H1 (cell line): ENCODE data around the gene TASP1. TPM values are rescaled to one million over a fixed set of nuclear protein-coding genes. Genes with fewer than 3 reads are reported as not detected.
A peak's percentile ranks its signal among the peaks of the same experiment; 100 is the strongest.

Experiments used
- CTCF ChIA-PET: fragments of 300-600 bp; sonication (Branson Sonifier 250); formaldehyde crosslinking; loops from one replicate; lab custom pipeline; 2021; ENCODE audit not compliant: partially characterized antibody; lab: Charles Lee
- POLR2A ChIA-PET: fragments of 300-600 bp; sonication (Branson Sonifier 250); formaldehyde crosslinking; loops from one replicate; lab custom pipeline; 2021; ENCODE audit warnings: inconsistent platforms; ENCODE audit not compliant: partially characterized antibody; lab: Charles Lee
- DNase-seq, 2 experiments: peaks; one replicate each; pipeline versions ENCODE4 v3.0.0 to v3.0.0-alpha.2; 2010 to 2022; ENCODE audit warnings: low spot score in 2 of 2, low read depth in 1 of 2, mixed read lengths in 1 of 2
- FAIRE-seq: peaks from 2 replicates; lab custom pipeline; 2011; peaks lifted over from hg19 to GRCh38; lab: Jason Lieb, UNC
- H2AFZ ChIP-seq: 2 replicates; pipeline ENCODE4 v1.8.1; 2012; ENCODE audit warnings: low read length, inconsistent platforms
- H2AK5ac ChIP-seq: 2 replicates; pipeline ENCODE4 v1.6.1; 2013; ENCODE audit warnings: low read depth, low read length
- H2BK120ac ChIP-seq: replicated peaks from 2 replicates; pipeline ENCODE3; 2013; ENCODE audit warnings: low read depth, low read length, inconsistent platforms
- H2BK12ac ChIP-seq: 2 replicates; pipeline ENCODE4 v1.6.1; 2013; ENCODE audit warnings: low read depth, low read length
- H2BK15ac ChIP-seq: 2 replicates; pipeline ENCODE4 v1.6.1; 2013; ENCODE audit warnings: low read length
- H2BK20ac ChIP-seq: 2 replicates; pipeline ENCODE4 v1.6.1; 2013; ENCODE audit warnings: low read length
- H2BK5ac ChIP-seq: 2 replicates; pipeline ENCODE4 v1.6.1; 2013; ENCODE audit warnings: low read depth, low read length
- H3K14ac ChIP-seq: 2 replicates; pipeline ENCODE4 v1.6.1; 2013; ENCODE audit warnings: inconsistent platforms; ENCODE audit not compliant: insufficient read length
- H3K18ac ChIP-seq: 2 replicates; pipeline ENCODE4 v1.6.1; 2013; ENCODE audit warnings: low read length; ENCODE audit errors: extremely low read depth
- H3K23ac ChIP-seq: 2 replicates; pipeline ENCODE4 v1.6.1; 2013; ENCODE audit warnings: inconsistent platforms; ENCODE audit not compliant: insufficient read length
- H3K23me2 ChIP-seq: 2 replicates; pipeline ENCODE4 v1.6.1; 2013; ENCODE audit warnings: low read depth, low read length
- H3K27ac ChIP-seq: 2 replicates; pipeline ENCODE4 v1.6.1; 2011; ENCODE audit warnings: low read depth, low read length, inconsistent platforms
- H3K27me3 ChIP-seq, 4 experiments: replicated peaks in 1 of 4; 1 replicate in 1 of 4; 2 replicates in 3 of 4; pipeline versions ENCODE4 v1.6.1 to v1.8.1; 2011 to 2013; ENCODE audit warnings: low read length in 3 of 4, mild to moderate bottlenecking in 3 of 4, inconsistent platforms in 2 of 4, mixed read lengths in 2 of 4, moderate library complexity in 1 of 4; ENCODE audit not compliant: control insufficient read depth in 3 of 4, insufficient read depth in 3 of 4; ENCODE audit errors: extremely low read depth in 1 of 4
- H3K36me3 ChIP-seq, 4 experiments: 2 replicates each; pipeline versions ENCODE4 v1.6.1 to v1.8.1; 2011 to 2013; ENCODE audit warnings: mild to moderate bottlenecking in 4 of 4, low read length in 3 of 4, moderate library complexity in 2 of 4, control low read depth in 1 of 4, inconsistent platforms in 1 of 4; ENCODE audit not compliant: insufficient read depth in 4 of 4, control insufficient read depth in 2 of 4
- H3K4ac ChIP-seq: replicated peaks from 2 replicates; pipeline ENCODE3; 2013; ENCODE audit warnings: low read length, low read depth, mixed read lengths, inconsistent platforms; ENCODE audit not compliant: insufficient read length
- H3K4me1 ChIP-seq, 4 experiments: replicated peaks in 1 of 4; 1 replicate in 1 of 4; 2 replicates in 3 of 4; pipeline versions ENCODE4 v1.6.1 to v1.8.1; 2011 to 2013; ENCODE audit warnings: low read length in 3 of 4, inconsistent platforms in 2 of 4, mixed read lengths in 1 of 4; ENCODE audit not compliant: insufficient read depth in 4 of 4, control insufficient read depth in 3 of 4
- H3K4me2 ChIP-seq, 2 experiments: 2 replicates each; pipeline versions ENCODE4 v1.6.1 to v1.8.1; 2011 to 2013; ENCODE audit warnings: low read depth in 2 of 2, low read length in 2 of 2, control low read depth in 1 of 2, inconsistent platforms in 1 of 2, mild to moderate bottlenecking in 1 of 2; ENCODE audit not compliant: insufficient read depth in 1 of 2
- H3K4me3 ChIP-seq, 4 experiments: fragments of 200-600, 300-600 bp in 1 of 4; sonication (generic), shearing (Covaris generic), sonication (Bioruptor Twin) in 1 of 4; 2 replicates each; pipeline versions ENCODE4 v1.5.1 to v1.8.1; 2011 to 2016; ENCODE audit warnings: low read length in 4 of 4, low read depth in 3 of 4, control low read depth in 2 of 4, inconsistent platforms in 2 of 4, mild to moderate bottlenecking in 2 of 4, mixed read lengths in 1 of 4, moderate library complexity in 1 of 4; ENCODE audit not compliant: insufficient read depth in 2 of 4; ENCODE audit errors: extremely low read depth in 1 of 4
- H3K56ac ChIP-seq: replicated peaks from 2 replicates; pipeline ENCODE3; 2013; ENCODE audit warnings: low read depth, mild to moderate bottlenecking, mixed read lengths, low read length, inconsistent platforms; ENCODE audit not compliant: insufficient read length
- H3K79me1 ChIP-seq: 2 replicates; pipeline ENCODE4 v1.6.1; 2013; ENCODE audit warnings: low read depth, low read length, control low read depth
- H3K79me2 ChIP-seq, 2 experiments: 2 replicates each; pipeline versions ENCODE4 v1.6.1 to v1.8.1; 2012 to 2013; ENCODE audit warnings: low read length in 2 of 2, mild to moderate bottlenecking in 2 of 2, inconsistent platforms in 1 of 2; ENCODE audit not compliant: insufficient read depth in 2 of 2, control insufficient read depth in 1 of 2
- H3K9ac ChIP-seq, 4 experiments: replicated peaks in 1 of 4; 1 replicate in 1 of 4; 2 replicates in 3 of 4; pipeline versions ENCODE4 v1.6.1 to v1.8.1; 2011 to 2013; ENCODE audit warnings: low read depth in 3 of 4, low read length in 3 of 4, control low read depth in 2 of 4, mild to moderate bottlenecking in 2 of 4, moderate library complexity in 2 of 4, inconsistent platforms in 1 of 4; ENCODE audit errors: extremely low read depth in 1 of 4
- H3K9me3 ChIP-seq, 2 experiments: 2 replicates each; pipeline versions ENCODE4 v1.6.1 to v1.8.1; 2012 to 2013; ENCODE audit warnings: mild to moderate bottlenecking in 2 of 2, moderate library complexity in 2 of 2, control low read depth in 1 of 2, inconsistent platforms in 1 of 2, low read depth in 1 of 2, low read length in 1 of 2, mixed read lengths in 1 of 2; ENCODE audit not compliant: insufficient read depth in 2 of 2
- H4K20me1 ChIP-seq, 2 experiments: replicated peaks in 1 of 2; 2 replicates each; pipeline versions ENCODE3 to v1.8.1; 2011 to 2013; ENCODE audit warnings: inconsistent platforms in 2 of 2, low read length in 2 of 2, mild to moderate bottlenecking in 1 of 2; ENCODE audit not compliant: insufficient read depth in 2 of 2, control insufficient read depth in 1 of 2
- H4K5ac ChIP-seq: 2 replicates; pipeline ENCODE4 v1.6.1; 2013; ENCODE audit warnings: low read length, low read depth, mixed read lengths, inconsistent platforms; ENCODE audit not compliant: insufficient read length
- H4K8ac ChIP-seq: 2 replicates; pipeline ENCODE4 v1.8.0; 2013; ENCODE audit warnings: mild to moderate bottlenecking, moderate library complexity, low read length, inconsistent platforms; ENCODE audit not compliant: insufficient read depth; ENCODE audit errors: extremely low read depth
- H4K91ac ChIP-seq: replicated peaks from 2 replicates; pipeline ENCODE3; 2013; ENCODE audit warnings: low read length, mixed read lengths, inconsistent platforms; ENCODE audit not compliant: insufficient read length
- BRCA1 ChIP-seq: IDR thresholded peaks from 2 replicates; pipeline ENCODE4 v1.6.1; 2012; ENCODE audit warnings: low read depth, low read length, improper control_type of control experiment
- CEBPB ChIP-seq: IDR thresholded peaks from 2 replicates; pipeline ENCODE4 v1.6.1; 2012; ENCODE audit warnings: low read depth, low read length
- TAF1 ChIP-seq: IDR thresholded peaks from 2 replicates; pipeline ENCODE4 v1.6.1; 2011; ENCODE audit warnings: mild to moderate bottlenecking, low read depth, low read length
- WGBS, 2 experiments: shearing (Covaris generic) in 1 of 2; methylation state at CpG; one replicate each; pipeline versions ENCODE4 v1.1.6 to v1.1.7; 2013 to 2015; ENCODE audit warnings: low lambda C conversion rate in 2 of 2, mixed read lengths in 2 of 2, inconsistent platforms in 1 of 2, low coverage in 1 of 2, missing lambda C conversion rate in 1 of 2; ENCODE audit not compliant: insufficient replicate concordance in 2 of 2, insufficient coverage in 1 of 2, insufficient read length in 1 of 2; ENCODE audit errors: extremely low coverage in 1 of 2, missing lambda C conversion rate in 1 of 2; 5-methylcytosine and 5-hydroxymethylcytosine counted together
- polyA plus RNA-seq, 7 experiments: library from polyadenylated mRNA; depleted of rRNA in 3 of 7; stranded (reverse) in 5 of 7; unstranded in 2 of 7; fragments of >200 nt in 5 of 7; fragments of 200-250 nt in 2 of 7; gene quantifications; 1 replicate in 5 of 7; 2 replicates in 1 of 7; 4 replicates in 1 of 7; pipeline versions ENCODE4 v1.2.1 to v1.2.3, GENCODE V29; 2011 to 2013; ENCODE audit warnings: missing spikeins in 2 of 7, mixed read lengths in 2 of 7
- total RNA-seq: library from RNA; stranded (reverse); fragmentation: NEBNext Ultra II Directional; extraction: Animal tissue kit (Norgen Biotek cat#: 25700); gene quantifications from 2 replicates; pipeline ENCODE4 v1.2.1, GENCODE V29; 2021

The TASP1 gene
- total and polyA plus RNA-seq, 2 of the 8 experiments (the other 6 are each of a cell fraction or from before 2014, with no cell fraction given), result 4.5 to 10.9 TPM

- Histone ChIP-seq H3K9me3 (no peaks in the 10 kb centered on the region), H2BK120ac (peak overlapping the region; percentile 26), H3K4me2 (no peak overlapping the region), H3K18ac (peak overlapping the region; percentile 55), H2BK15ac (no peak overlapping the region; the same call in 1 of the 2 replicates), H3K27me3 (no peaks in the 10 kb centered on the region), H3K27ac (no peak overlapping the region), H3K79me1 (no peaks in the 10 kb centered on the region), H2BK5ac (peak overlapping the region; percentile 93; the same call in 1 of the 2 replicates), H3K4me1 (peaks cover 0 to 11% (median 8%) of the 10 kb centered on the region in 4 experiments; a peak in 4 of 7 replicates), H3K4ac (no peak overlapping the region), H2AK5ac (0 out of 2 replicates have a peak overlapping the region, but pooled peaks have one; percentile 19), H4K91ac (peak overlapping the region; percentile 56), H4K20me1 (no peaks in the 10 kb centered on the region), H3K14ac (no peak overlapping the region), H3K4me3 (no peak overlapping the region), H2BK12ac (peak overlapping the region; percentile 85; the same call in 1 of the 2 replicates), H3K36me3 (no peaks in the 10 kb centered on the region), H4K8ac (no peak overlapping the region), H2BK20ac (peak overlapping the region; percentile 100), H3K23ac (no peak overlapping the region), H3K79me2 (no peaks in the 10 kb centered on the region), H4K5ac (no peak overlapping the region), H3K56ac (no peak overlapping the region), H3K9ac (no peak overlapping the region), H3K23me2 (no peaks in the 10 kb centered on the region), H2AFZ (no peak overlapping the region)
- FAIRE-seq, result no peak
- ChIA-PET POLR2A (no interaction called here), CTCF (interaction anchor here (1.0 to 2.6 kb wide), 3 partner anchors 33 to 191 kb away, joined by 4 to 7 read pairs (median 4); no protein-coding TSS in a partner anchor)
- DNase-seq, result no peak
- TF ChIP-seq CEBPB (no peak), TAF1 (no peak), BRCA1 (no peak)
- whole genome bisulfite sequencing, 2 experiments, result 94% methylated on average over 3 of the region's 3 CpGs; no CpG with 5 or more reads in 1 of the 2 experiments
Measured at GRCh38 chr20:13355411-13355810, 283.3 kb downstream of the TASP1 start.
